Muscle of back (tissue), 13 donors: ENCODE measurements around the gene CPA5. TPM values are rescaled to one million over a fixed set of nuclear protein-coding genes. Genes with fewer than 3 reads are reported as not detected.
"Not testable (repeated sequence)": the region's sequence is repeated elsewhere in the genome, so short reads cannot be mapped to it uniquely, and the experiment has no call there.

Source experiments
- DNase-seq, 3 donors: peaks; one replicate each; pipeline versions ENCODE4 v3.0.0 to v3.0.0-alpha.2; 2013
- long read RNA-seq, 9 donors: transcript quantifications; one replicate each; lab custom pipeline, GENCODE V29; 2026
- polyA plus RNA-seq, 10 donors: library from polyadenylated mRNA; unstranded; fragments of 120-200 nt; gene quantifications; one replicate each; pipeline ENCODE4 v1.2.1, GENCODE V29; 2013; ENCODE audit not compliant: insufficient read length in 10 of 10

The CPA5 gene
- 1 to 10 TPM; 1.4 to 6.0 (median 2.3) TPM for polyA plus RNA-seq
- long read RNA-seq, donor 1: 0 reads
- long read RNA-seq, donor 2: 0 reads
- long read RNA-seq, donor 3: 0 reads
- long read RNA-seq, donor 4: 0 reads
- long read RNA-seq, donor 5, partial matches to known transcripts: 0 of 2 reads
- long read RNA-seq, donor 5, other reads (novel, unspliced or antisense): 0 of 2 reads
- long read RNA-seq, donor 6: 0 reads
- long read RNA-seq, donor 7: 0 reads
- long read RNA-seq, donor 8: 0 reads
- long read RNA-seq, donor 9: 0 reads

- no peak for DNase-seq
These were observed at the start of gene CPA5 for GRCh38 chr7:130344271-130344866. Gene CPA5, plus strand, starts transcription at chr7:130344816. Its CDS starts 1,670 bp downstream, at chr7:130346486.

- peak in 1 of 3 donors; percentile 34 for DNase-seq
These were observed 48.2 kb upstream of the CPA5 start for GRCh38 chr7:130296221-130296951.

- DNase-seq: peak; percentile 74 to 92 (median 80)
These were observed 46.7 kb upstream of the CPA5 start for GRCh38 chr7:130297628-130298543.

- peak in 1 of 3 donors; percentile 55 for DNase-seq
These were observed 45.9 kb upstream of the CPA5 start for GRCh38 chr7:130298544-130299326.

- DNase-seq: peak in 1 of 3 donors; percentile 80
These were observed 44.8 kb upstream of the CPA5 start for GRCh38 chr7:130299866-130300265.

GRCh38 chr7:130301501-130302020, 43.1 kb upstream of the CPA5 start:
- DNase-seq: peak in 1 of 3 donors; percentile 67

GRCh38 chr7:130302649-130303048, 42.0 kb upstream of the CPA5 start:
- DNase-seq: no peak

- no peak for DNase-seq
These were observed 41.5 kb upstream of the CPA5 start for GRCh38 chr7:130303127-130303526.

- DNase-seq: no peak
These were observed 41.1 kb upstream of the CPA5 start for GRCh38 chr7:130303551-130303950.

- DNase-seq: no peak
These were observed 40.6 kb upstream of the CPA5 start for GRCh38 chr7:130303982-130304381.

- DNase-seq: no peak
These were observed 39.7 kb upstream of the CPA5 start for GRCh38 chr7:130304878-130305277.

- DNase-seq: peak in 1 of 3 donors; percentile 52
These were observed 39.1 kb upstream of the CPA5 start for GRCh38 chr7:130305433-130306042.

- no peak for DNase-seq
These were observed 34.6 kb upstream of the CPA5 start for GRCh38 chr7:130309986-130310385.

GRCh38 chr7:130314305-130314704, 30.3 kb upstream of the CPA5 start:
- no peak for DNase-seq

- no peak for DNase-seq
These were observed 25.1 kb upstream of the CPA5 start for GRCh38 chr7:130319541-130319940.

GRCh38 chr7:130321542-130322229, 22.9 kb upstream of the CPA5 start:
- not testable (repeated sequence) for DNase-seq

- DNase-seq: no peak
These were observed 22.0 kb upstream of the CPA5 start for GRCh38 chr7:130322615-130323014.

- no peak for DNase-seq
These were observed 20.2 kb upstream of the CPA5 start for GRCh38 chr7:130324306-130324943.

- DNase-seq: no peak
These were observed 14.9 kb upstream of the CPA5 start for GRCh38 chr7:130329681-130330080.
